GM12864 (cell line): ENCODE results near the gene ARID4B.

Experiments used
- DNase-seq: peaks from one replicate; pipeline ENCODE4 v3.0.0-alpha.2; 2011; ENCODE audit warnings: low read depth
- H3K4me3 ChIP-seq: 2 replicates; pipeline ENCODE4 v1.5.1; 2011; ENCODE audit warnings: mild to moderate bottlenecking, low read depth, low read length, control low read depth
- TF ChIP-seq, protein P1 (sequence below): IDR thresholded peaks from 2 replicates; pipeline ENCODE4 v1.5.1; 2011; ENCODE audit warnings: low read depth, mild to moderate bottlenecking, moderate library complexity, low read length, control low read depth, inconsistent platforms; ENCODE audit errors: missing control alignments

ARID4B gene, protein sequence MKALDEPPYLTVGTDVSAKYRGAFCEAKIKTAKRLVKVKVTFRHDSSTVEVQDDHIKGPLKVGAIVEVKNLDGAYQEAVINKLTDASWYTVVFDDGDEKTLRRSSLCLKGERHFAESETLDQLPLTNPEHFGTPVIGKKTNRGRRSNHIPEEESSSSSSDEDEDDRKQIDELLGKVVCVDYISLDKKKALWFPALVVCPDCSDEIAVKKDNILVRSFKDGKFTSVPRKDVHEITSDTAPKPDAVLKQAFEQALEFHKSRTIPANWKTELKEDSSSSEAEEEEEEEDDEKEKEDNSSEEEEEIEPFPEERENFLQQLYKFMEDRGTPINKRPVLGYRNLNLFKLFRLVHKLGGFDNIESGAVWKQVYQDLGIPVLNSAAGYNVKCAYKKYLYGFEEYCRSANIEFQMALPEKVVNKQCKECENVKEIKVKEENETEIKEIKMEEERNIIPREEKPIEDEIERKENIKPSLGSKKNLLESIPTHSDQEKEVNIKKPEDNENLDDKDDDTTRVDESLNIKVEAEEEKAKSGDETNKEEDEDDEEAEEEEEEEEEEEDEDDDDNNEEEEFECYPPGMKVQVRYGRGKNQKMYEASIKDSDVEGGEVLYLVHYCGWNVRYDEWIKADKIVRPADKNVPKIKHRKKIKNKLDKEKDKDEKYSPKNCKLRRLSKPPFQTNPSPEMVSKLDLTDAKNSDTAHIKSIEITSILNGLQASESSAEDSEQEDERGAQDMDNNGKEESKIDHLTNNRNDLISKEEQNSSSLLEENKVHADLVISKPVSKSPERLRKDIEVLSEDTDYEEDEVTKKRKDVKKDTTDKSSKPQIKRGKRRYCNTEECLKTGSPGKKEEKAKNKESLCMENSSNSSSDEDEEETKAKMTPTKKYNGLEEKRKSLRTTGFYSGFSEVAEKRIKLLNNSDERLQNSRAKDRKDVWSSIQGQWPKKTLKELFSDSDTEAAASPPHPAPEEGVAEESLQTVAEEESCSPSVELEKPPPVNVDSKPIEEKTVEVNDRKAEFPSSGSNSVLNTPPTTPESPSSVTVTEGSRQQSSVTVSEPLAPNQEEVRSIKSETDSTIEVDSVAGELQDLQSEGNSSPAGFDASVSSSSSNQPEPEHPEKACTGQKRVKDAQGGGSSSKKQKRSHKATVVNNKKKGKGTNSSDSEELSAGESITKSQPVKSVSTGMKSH (N-terminal part only)

DNA sequence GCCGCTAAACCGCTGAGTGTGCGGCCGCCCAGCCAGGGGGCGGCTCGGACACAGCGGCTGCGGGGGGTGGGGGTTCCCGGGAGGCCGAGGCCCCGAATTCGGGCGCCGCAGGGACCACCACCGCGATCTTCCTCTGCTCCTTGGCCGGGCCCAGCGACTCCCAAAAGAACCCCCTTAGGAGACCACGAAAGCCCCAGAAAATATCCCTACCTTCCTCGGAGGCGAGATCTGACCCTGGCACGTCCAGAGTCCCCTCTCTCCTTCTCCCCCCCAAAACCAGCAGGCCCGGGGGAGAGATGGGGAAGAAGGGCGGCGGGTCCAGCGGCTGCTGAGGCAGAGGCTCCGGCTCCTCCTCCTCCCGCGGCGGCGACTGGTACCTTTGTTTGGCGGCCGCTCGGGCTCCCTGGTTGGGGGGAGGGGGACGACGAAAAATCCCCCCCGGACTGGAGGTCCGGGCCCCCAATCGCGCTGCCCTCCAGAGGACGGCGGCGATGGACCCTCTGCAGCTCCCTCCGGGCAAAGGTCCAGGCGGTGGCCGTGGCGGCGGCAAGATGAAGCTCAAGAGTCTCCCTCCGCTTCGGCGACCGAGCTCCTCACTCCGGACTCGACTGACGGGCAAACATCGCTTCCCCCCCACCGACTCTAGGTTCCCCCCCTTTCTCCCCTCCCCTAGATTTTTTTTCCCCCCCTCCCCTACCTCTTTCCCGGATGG, at the start of gene ARID4B:
TSS of gene ARID4B (minus strand) at position 621 of the 712 bp plus-strand sequence. CDS start 1,260 bp downstream, outside the sequence.
- no peak for DNase-seq
- peak within 1 kb of the TSS; percentile 98 for H3K4me3 ChIP-seq
- TF ChIP-seq, protein P1, sequence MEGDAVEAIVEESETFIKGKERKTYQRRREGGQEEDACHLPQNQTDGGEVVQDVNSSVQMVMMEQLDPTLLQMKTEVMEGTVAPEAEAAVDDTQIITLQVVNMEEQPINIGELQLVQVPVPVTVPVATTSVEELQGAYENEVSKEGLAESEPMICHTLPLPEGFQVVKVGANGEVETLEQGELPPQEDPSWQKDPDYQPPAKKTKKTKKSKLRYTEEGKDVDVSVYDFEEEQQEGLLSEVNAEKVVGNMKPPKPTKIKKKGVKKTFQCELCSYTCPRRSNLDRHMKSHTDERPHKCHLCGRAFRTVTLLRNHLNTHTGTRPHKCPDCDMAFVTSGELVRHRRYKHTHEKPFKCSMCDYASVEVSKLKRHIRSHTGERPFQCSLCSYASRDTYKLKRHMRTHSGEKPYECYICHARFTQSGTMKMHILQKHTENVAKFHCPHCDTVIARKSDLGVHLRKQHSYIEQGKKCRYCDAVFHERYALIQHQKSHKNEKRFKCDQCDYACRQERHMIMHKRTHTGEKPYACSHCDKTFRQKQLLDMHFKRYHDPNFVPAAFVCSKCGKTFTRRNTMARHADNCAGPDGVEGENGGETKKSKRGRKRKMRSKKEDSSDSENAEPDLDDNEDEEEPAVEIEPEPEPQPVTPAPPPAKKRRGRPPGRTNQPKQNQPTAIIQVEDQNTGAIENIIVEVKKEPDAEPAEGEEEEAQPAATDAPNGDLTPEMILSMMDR: no peak

DNA sequence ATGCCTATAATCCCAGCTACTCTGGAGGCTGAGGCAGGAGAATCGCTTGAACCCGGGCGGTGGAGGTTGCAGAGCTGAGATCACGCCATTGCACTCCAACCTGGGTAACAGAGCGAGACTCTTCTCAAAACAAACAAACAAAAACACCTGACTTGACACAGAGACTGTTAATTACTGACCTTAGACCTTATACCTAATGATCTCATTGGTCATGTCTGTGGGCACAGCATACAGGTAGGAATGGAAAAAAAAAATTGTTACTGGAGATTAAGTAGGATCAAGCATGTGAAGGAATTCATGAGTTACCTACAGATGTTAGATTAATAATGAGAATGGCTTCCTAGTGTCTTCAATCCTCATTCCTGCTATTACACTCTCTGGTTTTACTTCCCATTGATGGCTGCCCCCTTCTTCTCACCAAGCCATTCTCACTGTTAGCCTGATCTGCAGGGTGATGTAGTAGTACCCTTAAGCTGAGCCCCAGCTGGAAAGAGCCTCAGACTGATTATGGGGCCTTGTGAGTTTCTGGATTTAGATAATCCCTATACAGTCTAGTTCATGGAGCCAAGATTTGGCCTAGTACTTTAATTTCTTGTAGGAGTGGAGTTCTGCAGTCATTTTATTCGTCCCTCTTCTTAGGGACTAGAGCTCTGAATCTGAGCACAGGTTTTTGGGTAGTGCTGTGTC, 48.1 kb upstream of the ARID4B start:
- DNase-seq: no peak
- TF ChIP-seq, protein P1: no peak
- no peak overlapping the region for H3K4me3 ChIP-seq

DNA sequence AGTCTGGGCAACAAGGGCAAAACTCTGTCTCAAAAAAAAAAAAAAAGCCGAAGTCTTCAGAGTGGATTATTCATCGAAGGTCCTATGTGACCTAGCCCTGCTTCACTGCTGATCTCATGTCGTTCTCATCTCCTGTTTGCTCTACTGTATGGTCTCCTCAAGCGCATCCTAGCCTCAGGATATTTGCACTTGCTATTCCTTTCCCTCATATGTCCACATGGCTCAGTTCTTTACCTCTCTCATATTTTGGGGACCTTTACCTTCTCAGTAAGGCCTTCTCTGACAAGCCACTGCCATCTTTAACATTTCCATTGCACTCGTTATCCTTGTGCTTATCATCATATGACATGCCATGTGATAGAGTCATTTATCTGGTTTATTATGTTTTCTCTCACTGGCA, 41.8 kb upstream of the ARID4B start:
- no peak for DNase-seq
- TF ChIP-seq, protein P1: no peak
- no peak overlapping the region for H3K4me3 ChIP-seq

DNA sequence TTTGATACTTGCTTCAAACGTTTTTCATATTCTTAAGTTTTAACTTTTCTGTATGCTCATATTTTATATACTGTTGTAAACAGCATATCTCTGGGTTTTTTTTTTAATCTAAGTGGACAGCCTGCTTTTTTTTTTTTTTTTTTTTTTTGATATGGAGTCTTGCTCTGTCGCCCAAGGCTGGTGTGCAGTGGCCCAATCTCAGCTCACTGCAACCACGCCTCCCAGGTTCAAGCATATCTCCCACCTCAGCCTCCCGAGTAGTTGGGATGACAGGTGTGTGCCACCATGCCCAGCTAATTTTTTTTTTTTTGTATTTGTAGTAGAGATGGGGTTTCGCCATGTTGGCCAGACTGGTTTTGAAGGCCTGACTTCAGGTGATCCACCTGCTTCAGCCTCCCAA, 40.4 kb upstream of the ARID4B start:
- TF ChIP-seq, protein P1: no peak
- DNase-seq: no peak
- H3K4me3 ChIP-seq: peak overlapping the region; percentile 88; the same call in 1 of the 2 replicates

DNA sequence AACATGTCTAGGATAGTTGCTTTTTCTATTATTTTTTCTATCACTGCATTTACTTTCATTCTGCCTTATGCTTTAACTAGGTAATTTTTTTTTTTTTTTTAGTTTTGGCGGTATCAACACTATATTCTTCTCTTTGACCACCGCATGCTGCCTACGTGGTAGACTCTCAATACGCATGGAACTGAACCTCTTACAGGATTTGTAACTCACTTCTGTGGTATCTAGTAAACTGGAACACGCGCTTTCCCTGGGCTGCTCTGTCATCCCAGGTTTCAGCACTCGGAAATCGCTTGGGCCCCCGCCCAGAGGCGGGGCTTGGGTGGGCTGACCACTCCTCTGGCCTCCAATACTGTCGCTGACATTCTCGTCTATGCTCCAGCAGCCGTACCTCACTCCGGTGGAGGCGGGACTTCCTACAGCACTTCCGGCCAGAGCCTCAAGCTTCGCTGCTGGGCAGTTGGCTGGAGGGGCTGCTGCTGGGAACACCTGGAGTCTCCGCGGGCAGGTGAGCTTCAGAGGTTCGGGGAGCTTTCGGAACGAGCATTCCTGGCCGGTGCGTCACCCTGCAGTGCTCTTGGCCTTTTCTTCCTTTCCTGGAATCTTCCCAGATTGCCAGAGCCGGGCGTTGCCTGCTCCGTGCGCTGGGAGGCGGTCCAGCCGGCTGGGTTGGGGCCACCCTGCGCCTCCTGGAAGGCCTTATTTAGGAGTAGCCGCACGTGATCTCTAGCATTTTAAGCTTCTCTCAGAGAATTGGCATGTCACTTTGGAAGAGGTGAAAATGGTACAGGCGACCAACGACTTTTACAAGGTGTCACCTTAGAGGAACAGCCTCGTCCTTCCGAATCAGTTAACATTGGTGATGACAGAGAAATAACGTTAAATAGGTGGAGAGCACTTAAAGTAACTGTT, 39.3 kb upstream of the ARID4B start, which contains the start of gene TBCE:
TSS of gene TBCE (plus strand) at position 428 of the 909 bp plus-strand sequence. CDS start 12,623 bp downstream, outside the sequence.
- DNase-seq: peak; percentile 90
- peak within 1 kb of the TSS; percentile 88 for H3K4me3 ChIP-seq
- TF ChIP-seq, protein P1: no peak
